Nephron (organoid): ENCODE data around the gene C1QL1.

Experiments used
- H3K27ac Mint-ChIP-seq, 3 experiments: 2 replicates each; pipeline ENCODE4 v1.8.0; 2020; ENCODE audit warnings: mixed read lengths in 3 of 3, mild to moderate bottlenecking in 2 of 3, moderate library complexity in 1 of 3
- H3K27me3 Mint-ChIP-seq: 2 replicates; pipeline ENCODE4 v1.8.0; 2021; ENCODE audit warnings: low read depth, mild to moderate bottlenecking, moderate library complexity, mixed read lengths
- H3K36me3 Mint-ChIP-seq: 2 replicates; pipeline ENCODE4 v1.8.0; 2020; ENCODE audit warnings: low read depth, mixed read lengths
- H3K4me1 Mint-ChIP-seq: 2 replicates; pipeline ENCODE4 v1.8.0; 2020; ENCODE audit warnings: mixed read lengths
- H3K4me3 Mint-ChIP-seq, 3 experiments: 2 replicates each; pipeline ENCODE4 v1.8.0; 2020; ENCODE audit warnings: mild to moderate bottlenecking in 3 of 3, mixed read lengths in 3 of 3, moderate library complexity in 2 of 3
- H3K9me3 Mint-ChIP-seq: 2 replicates; pipeline ENCODE4 v1.8.0; 2020; ENCODE audit warnings: mixed read lengths
- CTCF ChIP-seq, 3 experiments: fragments of 200-600 bp; sonication (generic); IDR thresholded peaks; one replicate each; pipeline ENCODE4 v1.5.0; 2021; ENCODE audit warnings: antibody characterized with exemption in 3 of 3; ENCODE audit not compliant: unreplicated experiment in 3 of 3

The C1QL1 gene

GRCh38 chr17:44968225-44969143, at the start of gene C1QL1:
TSS of gene C1QL1 (minus strand) at chr17:44968303. CDS start at chr17:44968048, 255 bp downstream.
- TF ChIP-seq CTCF (IDR thresholded peaks at IDR 0.05; ENCODE audit: unreplicated experiment in 3 of 3): peak; percentile 26 to 36 (median 26)
- peak within 1 kb of the TSS; percentile 40 to 46 (median 43) for H3K27ac Mint-ChIP-seq

GRCh38 chr17:45016823-45017222, 48.7 kb upstream of the C1QL1 start:
- Mint-ChIP-seq H3K4me1 (peaks cover 54% of the 10 kb centered on the region), H3K36me3 (no peaks in the 10 kb centered on the region), H3K27ac (peak overlapping the region in 2 of 3 experiments; percentile 7), H3K4me3 (peak overlapping the region; percentile 7 to 52 (median 32)), H3K27me3 (peaks cover 33% of the 10 kb centered on the region), H3K9me3 (no peaks in the 10 kb centered on the region)
- TF ChIP-seq CTCF (IDR thresholded peaks at IDR 0.05; ENCODE audit: unreplicated experiment in 3 of 3): no peak

More at GRCh38 chr17:44968225-44969143, at the start of gene C1QL1:
- Mint-ChIP-seq H3K36me3 (no peaks in the 10 kb centered on the region), H3K9me3 (no peaks in the 10 kb centered on the region), H3K27me3 (peaks cover 87% of the 10 kb centered on the region), H3K4me1 (peaks cover 17% of the 10 kb centered on the region), H3K4me3 (peak within 1 kb of the TSS; percentile 85 to 93 (median 91))

GRCh38 chr17:45016237-45016636, 48.1 kb upstream of the C1QL1 start:
- H3K9me3 Mint-ChIP-seq: no peaks in the 10 kb centered on the region
- no peaks in the 10 kb centered on the region for H3K36me3 Mint-ChIP-seq
- peaks cover 52% of the 10 kb centered on the region for H3K4me1 Mint-ChIP-seq
- no peak overlapping the region for H3K4me3 Mint-ChIP-seq
- TF ChIP-seq CTCF (IDR thresholded peaks at IDR 0.05; ENCODE audit: unreplicated experiment in 3 of 3): no peak
- H3K27ac Mint-ChIP-seq: peak overlapping the region in 2 of 3 experiments; percentile 7
- H3K27me3 Mint-ChIP-seq: peaks cover 32% of the 10 kb centered on the region

GRCh38 chr17:45013021-45013997, 45.2 kb upstream of the C1QL1 start:
- Mint-ChIP-seq H3K27ac (peak overlapping the region in 2 of 3 experiments; percentile 64 to 76), H3K9me3 (no peaks in the 10 kb centered on the region), H3K4me1 (peaks cover 45% of the 10 kb centered on the region), H3K36me3 (no peaks in the 10 kb centered on the region), H3K27me3 (peaks cover 10% of the 10 kb centered on the region), H3K4me3 (peak overlapping the region in 2 of 3 experiments; percentile 43 to 49)
- no peak for TF ChIP-seq CTCF (IDR thresholded peaks at IDR 0.05; ENCODE audit: unreplicated experiment in 3 of 3)

GRCh38 chr17:45011767-45012166, 43.7 kb upstream of the C1QL1 start:
- Mint-ChIP-seq H3K4me3 (no peak overlapping the region), H3K4me1 (peaks cover 52% of the 10 kb centered on the region), H3K27ac (peak overlapping the region in 1 of 3 experiments; percentile 57), H3K36me3 (no peaks in the 10 kb centered on the region), H3K27me3 (peaks cover 11% of the 10 kb centered on the region), H3K9me3 (no peaks in the 10 kb centered on the region)
- TF ChIP-seq CTCF (IDR thresholded peaks at IDR 0.05; ENCODE audit: unreplicated experiment in 3 of 3): no peak
